Trophoblast cell (in vitro differentiated cells and primary cell): ENCODE measurements around the gene MXD4.
A peak's percentile ranks its signal among the peaks of the same experiment; 100 is the strongest.

ENCODE experiments used
- DNase-seq, 2 donors: peaks; one replicate each; pipeline ENCODE4 v3.0.0-alpha.2; 2016
- H2AFZ ChIP-seq: 2 replicates; pipeline ENCODE4 v1.6.1; 2013; ENCODE audit warnings: low read length, moderate library complexity, mild to moderate bottlenecking; ENCODE audit not compliant: insufficient read depth, poor library complexity
- H2AK5ac ChIP-seq: 2 replicates; pipeline ENCODE4 v1.6.1; 2013; ENCODE audit warnings: mild to moderate bottlenecking, low read length
- H2BK120ac ChIP-seq: 2 replicates; pipeline ENCODE4 v1.6.1; 2013; ENCODE audit warnings: low read length, mild to moderate bottlenecking, moderate library complexity; ENCODE audit not compliant: insufficient read depth, poor library complexity
- H2BK12ac ChIP-seq: 2 replicates; pipeline ENCODE4 v1.6.1; 2013; ENCODE audit warnings: mild to moderate bottlenecking, low read length, moderate library complexity
- H2BK5ac ChIP-seq: 2 replicates; pipeline ENCODE4 v1.6.1; 2013; ENCODE audit warnings: low read length, low read depth, moderate library complexity, mild to moderate bottlenecking; ENCODE audit not compliant: poor library complexity
- H3K14ac ChIP-seq: 2 replicates; pipeline ENCODE4 v1.6.1; 2013; ENCODE audit warnings: mild to moderate bottlenecking, low read length
- H3K18ac ChIP-seq: 2 replicates; pipeline ENCODE4 v1.6.1; 2013; ENCODE audit warnings: mild to moderate bottlenecking, low read length
- H3K23ac ChIP-seq: 2 replicates; pipeline ENCODE4 v1.6.1; 2013; ENCODE audit warnings: low read length
- H3K27ac ChIP-seq: 2 replicates; pipeline ENCODE4 v1.5.1; 2013; ENCODE audit warnings: low read depth, mild to moderate bottlenecking, inconsistent platforms, low read length, moderate library complexity
- H3K27me3 ChIP-seq: 2 replicates; pipeline ENCODE4 v1.6.1; 2013; ENCODE audit warnings: inconsistent platforms, mild to moderate bottlenecking, low read length, moderate library complexity; ENCODE audit not compliant: insufficient read depth
- H3K36me3 ChIP-seq, 2 experiments: 1 replicate in 1 of 2; 2 replicates in 1 of 2; pipeline ENCODE4 v1.6.1; 2013; ENCODE audit warnings: low read length in 2 of 2, mild to moderate bottlenecking in 2 of 2, moderate library complexity in 1 of 2; ENCODE audit not compliant: insufficient read depth in 2 of 2, control insufficient read depth in 1 of 2
- H3K4ac ChIP-seq: 2 replicates; pipeline ENCODE4 v1.6.1; 2013; ENCODE audit warnings: low read depth, mild to moderate bottlenecking, low read length, moderate library complexity
- H3K4me1 ChIP-seq, 2 experiments: 1 replicate in 1 of 2; 2 replicates in 1 of 2; pipeline ENCODE4 v1.6.1; 2013; ENCODE audit warnings: low read length in 2 of 2, mild to moderate bottlenecking in 2 of 2, moderate library complexity in 1 of 2; ENCODE audit not compliant: insufficient read depth in 2 of 2, control insufficient read depth in 1 of 2
- H3K4me2 ChIP-seq: 2 replicates; pipeline ENCODE4 v1.6.1; 2013; ENCODE audit warnings: inconsistent platforms, mild to moderate bottlenecking, low read length, moderate library complexity
- H3K4me3 ChIP-seq: 2 replicates; pipeline ENCODE4 v1.5.1; 2013; ENCODE audit warnings: mild to moderate bottlenecking, low read depth, low read length, inconsistent platforms
- H3K79me1 ChIP-seq: one replicate; pipeline ENCODE4 v1.6.1; 2013; ENCODE audit warnings: low read length
- H3K79me2 ChIP-seq: 2 replicates; pipeline ENCODE4 v1.6.1; 2013; ENCODE audit warnings: low read length, mild to moderate bottlenecking; ENCODE audit not compliant: control insufficient read depth, insufficient read depth, poor library complexity
- H3K9ac ChIP-seq: 2 replicates; pipeline ENCODE4 v1.6.1; 2013; ENCODE audit warnings: mild to moderate bottlenecking, low read length
- H3K9me3 ChIP-seq: 2 replicates; pipeline ENCODE4 v1.6.1; 2013; ENCODE audit warnings: low read depth, mild to moderate bottlenecking, control low read depth, inconsistent platforms, low read length; ENCODE audit not compliant: insufficient read depth
- H4K12ac ChIP-seq: 2 replicates; pipeline ENCODE4 v1.6.1; 2013; ENCODE audit warnings: low read depth, mild to moderate bottlenecking, low read length, moderate library complexity
- H4K8ac ChIP-seq: 2 replicates; pipeline ENCODE4 v1.6.1; 2013; ENCODE audit warnings: low read depth, mild to moderate bottlenecking, low read length, moderate library complexity
- H4K91ac ChIP-seq: one replicate; pipeline ENCODE4 v1.6.1; 2013; ENCODE audit warnings: low read depth, mild to moderate bottlenecking, low read length, moderate library complexity
- WGBS: extraction: QIAGEN DNeasy Blood & Tissue Kit; methylation state at CpG from one replicate; pipeline ENCODE4 v1.1.7; 2013; ENCODE audit warnings: missing lambda C conversion rate; ENCODE audit not compliant: insufficient read length, insufficient coverage; ENCODE audit errors: extremely low coverage; 5-methylcytosine and 5-hydroxymethylcytosine counted together

Gene MXD4

DNA sequence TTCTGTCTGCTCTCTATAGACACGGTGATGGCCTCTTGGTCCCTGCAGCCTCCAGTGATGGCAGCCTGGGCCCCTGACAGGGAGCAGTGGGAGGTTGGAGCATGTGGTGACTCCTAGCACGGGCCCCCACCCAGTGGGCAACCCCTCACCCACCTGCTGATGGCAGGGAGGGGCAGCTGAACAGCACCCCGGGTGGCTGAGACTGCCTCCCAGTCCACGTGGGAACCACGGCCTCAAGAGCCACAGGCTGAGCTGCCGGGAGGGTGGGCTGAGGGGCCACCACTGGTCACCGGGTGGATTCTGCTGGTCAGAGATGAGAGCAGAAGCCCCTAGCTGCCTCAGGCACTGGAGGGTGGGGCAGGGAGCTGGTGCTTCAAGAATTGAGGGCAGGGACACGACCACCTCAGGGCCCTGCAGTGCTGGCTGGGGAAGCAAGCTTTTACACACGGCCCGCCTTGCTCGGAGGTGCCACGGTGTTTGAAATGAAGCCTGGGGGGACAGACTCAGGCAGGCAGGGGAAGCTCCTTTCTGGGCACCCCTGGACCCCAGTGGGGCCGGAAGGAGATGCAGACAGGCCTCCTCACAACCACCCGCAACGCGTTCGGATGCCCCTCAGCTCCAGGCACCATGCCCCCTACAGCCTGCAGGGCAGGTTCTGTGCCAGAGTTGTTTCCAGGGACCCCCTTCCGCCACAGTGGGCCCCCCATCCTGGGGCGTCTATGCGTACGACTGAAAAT is 13.7 kb downstream of the MXD4 start:
- Histone ChIP-seq H3K4me2 (no peak overlapping the region), H3K79me2 (no peaks in the 10 kb centered on the region), H3K27me3 (no peaks in the 10 kb centered on the region), H4K8ac (no peak overlapping the region), H3K18ac (no peak overlapping the region), H2BK120ac (no peak overlapping the region), H3K79me1 (no peaks in the 10 kb centered on the region), H4K12ac (no peak overlapping the region), H3K23ac (no peak overlapping the region), H2BK12ac (no peak overlapping the region), H3K9ac (peak overlapping the region; percentile 16), H2BK5ac (no peak overlapping the region), H3K27ac (no peak overlapping the region), H2AFZ (no peak overlapping the region), H3K36me3 (peaks cover 44 to 45% of the 10 kb centered on the region in 2 experiments), H4K91ac (no peak overlapping the region), H3K4me3 (no peak overlapping the region), H2AK5ac (no peak overlapping the region), H3K14ac (no peak overlapping the region), H3K9me3 (peaks cover 4% of the 10 kb centered on the region), H3K4ac (no peak overlapping the region), H3K4me1 (no peaks in the 10 kb centered on the region)
- WGBS: no CpG with 5 or more reads among the region's 21 CpGs
- DNase-seq: no peak

DNA sequence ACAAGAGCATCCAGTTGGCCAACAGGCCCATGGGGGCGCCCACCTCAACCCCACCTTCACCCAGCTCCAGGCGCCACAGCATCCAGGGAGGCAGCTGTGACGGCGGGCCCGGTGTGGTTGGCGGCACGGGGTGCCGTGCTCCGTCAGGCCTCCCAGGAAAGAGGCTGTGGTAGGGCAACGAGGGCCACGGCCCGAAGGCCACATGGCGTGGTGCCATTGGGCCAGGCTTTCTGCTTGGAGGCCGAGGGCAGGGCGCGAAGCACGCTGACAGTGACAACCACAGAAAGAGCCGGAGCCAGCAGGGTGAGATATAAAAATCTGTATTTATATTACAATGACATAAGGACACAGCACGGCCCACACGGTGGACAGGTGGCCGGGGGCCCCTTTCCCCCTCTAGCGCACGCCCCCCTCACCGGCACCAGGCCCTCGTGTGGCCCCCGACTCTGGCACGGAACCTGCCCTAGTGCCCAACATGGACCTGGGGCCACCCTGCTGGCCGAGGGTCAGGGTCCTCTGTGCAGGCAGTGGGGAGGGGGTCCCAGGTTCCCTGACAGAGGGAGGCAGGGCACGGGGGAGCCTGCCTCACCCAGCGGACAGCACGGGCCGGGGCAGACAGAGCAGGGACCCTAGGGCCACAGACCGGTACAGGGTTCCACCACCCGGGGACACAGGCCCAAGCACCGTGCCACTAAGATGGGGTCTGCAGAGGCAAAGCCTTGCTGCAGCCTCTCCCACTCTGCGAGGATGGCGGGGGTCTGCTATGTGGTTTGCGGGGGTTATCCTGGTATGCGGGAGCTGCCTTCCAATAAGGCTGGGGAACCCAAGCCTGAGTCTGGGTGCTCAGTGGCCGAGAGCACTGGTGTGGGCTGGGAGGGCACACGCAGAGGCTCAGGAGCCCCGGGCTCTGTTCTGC is 14.5 kb downstream of the MXD4 start:
- Histone ChIP-seq H2AFZ (no peak overlapping the region), H3K4me2 (no peak overlapping the region), H3K18ac (no peak overlapping the region), H4K12ac (no peak overlapping the region), H4K91ac (no peak overlapping the region), H2BK5ac (no peak overlapping the region), H3K4me1 (no peaks in the 10 kb centered on the region), H3K4ac (no peak overlapping the region), H2BK120ac (no peak overlapping the region), H3K27me3 (no peaks in the 10 kb centered on the region), H3K36me3 (peaks cover 37 to 41% of the 10 kb centered on the region in 2 experiments), H3K23ac (no peak overlapping the region), H2BK12ac (no peak overlapping the region), H3K79me1 (peaks cover under 1% of the 10 kb centered on the region), H3K79me2 (no peaks in the 10 kb centered on the region), H4K8ac (no peak overlapping the region), H3K4me3 (no peak overlapping the region), H3K27ac (no peak overlapping the region), H3K9ac (no peak overlapping the region), H3K14ac (no peak overlapping the region), H2AK5ac (no peak overlapping the region), H3K9me3 (peaks cover 4% of the 10 kb centered on the region)
- no CpG with 5 or more reads among the region's 42 CpGs for WGBS
- DNase-seq: no peak

DNA sequence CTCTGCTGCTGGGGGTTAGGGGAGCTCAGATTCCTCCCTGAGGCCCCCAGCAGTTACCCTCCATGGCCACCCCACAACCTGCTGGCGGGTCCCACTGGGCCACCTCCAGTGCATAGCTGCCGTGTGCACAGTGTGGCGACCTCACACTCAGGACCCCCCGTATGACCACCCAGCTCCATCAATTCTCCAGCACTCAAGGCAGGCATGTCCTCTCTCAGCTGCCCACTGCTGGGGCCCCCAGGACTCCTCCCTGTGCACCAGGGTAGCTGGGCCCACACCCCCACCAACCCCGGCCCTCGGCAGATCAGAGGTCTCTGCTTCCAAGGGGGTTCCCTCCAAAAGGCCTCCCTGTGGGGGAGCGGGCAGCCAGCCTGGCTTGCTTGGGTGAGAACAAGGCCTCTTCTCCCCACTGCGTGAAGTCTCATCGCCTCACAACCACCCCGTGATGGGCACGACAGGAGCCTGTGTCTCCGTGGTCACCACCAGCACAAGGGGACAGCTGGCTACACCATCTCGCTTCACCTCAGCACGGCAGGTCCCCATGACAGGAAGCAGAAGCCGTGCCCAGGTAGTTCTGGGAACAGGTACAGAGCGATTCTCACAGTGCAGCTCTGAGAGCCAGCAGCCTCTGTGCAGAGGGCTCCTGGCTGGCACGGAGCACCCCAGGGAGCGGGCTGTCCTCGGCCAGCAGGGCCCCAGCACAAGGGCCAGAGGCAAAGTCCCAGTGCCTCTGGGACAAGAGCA is 15.4 kb downstream of the MXD4 start:
- H3K18ac ChIP-seq: no peak overlapping the region

DNA sequence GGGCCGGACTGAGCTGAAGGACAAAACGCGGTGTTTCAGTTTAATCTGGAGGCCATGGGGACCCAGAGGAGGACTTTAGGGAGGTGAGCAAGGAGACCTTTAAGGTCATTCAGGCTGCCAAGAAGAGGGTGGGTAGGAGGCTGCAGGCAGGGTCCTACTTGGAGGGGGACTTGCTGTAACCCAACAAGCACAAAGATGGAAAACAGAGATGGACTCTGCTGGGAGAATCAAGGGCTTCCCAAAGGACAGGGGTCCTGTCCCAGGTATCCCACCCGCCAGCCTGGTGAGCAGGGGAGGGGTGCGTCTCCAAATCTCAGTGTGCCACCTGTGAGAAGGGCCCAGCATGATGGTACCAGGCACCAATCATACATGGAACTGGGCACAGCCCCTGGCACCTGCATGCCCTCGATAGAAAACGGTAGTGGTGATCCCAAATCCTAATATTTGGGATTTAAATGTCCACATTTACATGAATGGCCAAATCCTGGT is 16.1 kb downstream of the MXD4 start:
- Histone ChIP-seq H3K79me2 (peaks cover 5% of the 10 kb centered on the region), H4K12ac (no peak overlapping the region), H3K27me3 (no peaks in the 10 kb centered on the region), H2AFZ (no peak overlapping the region), H2BK12ac (no peak overlapping the region), H3K79me1 (peaks cover 8% of the 10 kb centered on the region), H3K9ac (no peak overlapping the region), H3K4ac (no peak overlapping the region), H3K4me3 (no peak overlapping the region), H3K4me1 (no peaks in the 10 kb centered on the region), H3K14ac (no peak overlapping the region), H3K23ac (no peak overlapping the region), H3K18ac (no peak overlapping the region), H4K91ac (no peak overlapping the region), H3K36me3 (peaks cover 25 to 27% of the 10 kb centered on the region in 2 experiments), H3K4me2 (no peak overlapping the region), H2BK120ac (no peak overlapping the region), H4K8ac (no peak overlapping the region), H2BK5ac (no peak overlapping the region), H2AK5ac (no peak overlapping the region), H3K9me3 (peaks cover 4% of the 10 kb centered on the region), H3K27ac (no peak overlapping the region)
- no peak for DNase-seq
- no CpG with 5 or more reads among the region's 7 CpGs for WGBS

More for the DNA sequence above, 15.4 kb downstream of the MXD4 start:
- Histone ChIP-seq H3K14ac (no peak overlapping the region), H2AFZ (no peak overlapping the region), H3K4me3 (no peak overlapping the region), H2AK5ac (no peak overlapping the region), H4K91ac (no peak overlapping the region), H2BK120ac (no peak overlapping the region), H2BK5ac (no peak overlapping the region), H4K8ac (no peak overlapping the region), H3K79me2 (peaks cover 3% of the 10 kb centered on the region), H3K9ac (peak overlapping the region; percentile 11), H3K4me1 (no peaks in the 10 kb centered on the region), H2BK12ac (no peak overlapping the region), H3K79me1 (peaks cover 6% of the 10 kb centered on the region), H4K12ac (no peak overlapping the region), H3K4me2 (no peak overlapping the region), H3K4ac (no peak overlapping the region), H3K27me3 (no peaks in the 10 kb centered on the region), H3K36me3 (peaks cover 32 to 34% of the 10 kb centered on the region in 2 experiments), H3K9me3 (peaks cover 4% of the 10 kb centered on the region), H3K27ac (no peak overlapping the region), H3K23ac (no peak overlapping the region)
- DNase-seq: no peak
- WGBS: no CpG with 5 or more reads among the region's 19 CpGs
